Keratinocyte (primary cell): ENCODE measurements around the gene DNAJB13. TPM values are rescaled to one million over a fixed set of nuclear protein-coding genes. Genes with fewer than 3 reads are reported as not detected.

Experiments
- DNase-seq: peaks from one replicate; pipeline ENCODE4 v3.0.0-alpha.2; 2011; ENCODE audit warnings: low read depth, missing footprints, low spot score
- FAIRE-seq: peaks from 2 replicates; lab custom pipeline; 2011; peaks lifted over from hg19 to GRCh38; lab: Jason Lieb, UNC
- H2AFZ ChIP-seq: 2 replicates; pipeline ENCODE4 v1.6.0; 2012; ENCODE audit warnings: low read length, control low read depth, inconsistent platforms; ENCODE audit not compliant: control insufficient read depth
- H3K27ac ChIP-seq: 2 replicates; pipeline ENCODE4 v1.5.1; 2011; ENCODE audit warnings: low read length; ENCODE audit not compliant: control insufficient read depth, insufficient read depth
- H3K27me3 ChIP-seq: 3 replicates; pipeline ENCODE4 v1.6.0; 2011; ENCODE audit warnings: low read length; ENCODE audit not compliant: control insufficient read depth, insufficient read depth; ENCODE audit errors: extremely low read depth
- H3K36me3 ChIP-seq, 2 experiments: 2 replicates in 1 of 2; 3 replicates in 1 of 2; pipeline ENCODE4 v1.5.1; 2011; ENCODE audit warnings: low read length in 2 of 2, mild to moderate bottlenecking in 1 of 2; ENCODE audit not compliant: control insufficient read depth in 2 of 2, insufficient read depth in 2 of 2; ENCODE audit errors: extremely low read depth in 1 of 2
- H3K4me1 ChIP-seq: 3 replicates; pipeline ENCODE4 v1.5.1; 2011; ENCODE audit warnings: low read length; ENCODE audit not compliant: control insufficient read depth, insufficient read depth; ENCODE audit errors: extremely low read depth
- H3K4me2 ChIP-seq: 3 replicates; pipeline ENCODE4 v1.6.0; 2011; ENCODE audit warnings: low read depth, low read length; ENCODE audit not compliant: control insufficient read depth, insufficient read depth; ENCODE audit errors: extremely low read depth
- H3K4me3 ChIP-seq, 3 experiments: fragments of 200-600 bp in 1 of 3; sonication (generic) in 1 of 3; 2 replicates in 2 of 3; 3 replicates in 1 of 3; pipeline ENCODE4 v1.5.1; 2011 to 2016; ENCODE audit warnings: low read length in 3 of 3, mild to moderate bottlenecking in 3 of 3, control low read depth in 2 of 3, inconsistent platforms in 1 of 3, low read depth in 1 of 3, mixed read lengths in 1 of 3, mixed run types in 1 of 3, moderate library complexity in 1 of 3; ENCODE audit not compliant: control insufficient read depth in 2 of 3, insufficient read depth in 2 of 3; ENCODE audit errors: extremely low read depth in 1 of 3
- H3K79me2 ChIP-seq: 2 replicates; pipeline ENCODE4 v1.6.0; 2012; ENCODE audit warnings: low read length; ENCODE audit not compliant: control insufficient read depth, insufficient read depth
- H3K9ac ChIP-seq: 3 replicates; pipeline ENCODE4 v1.6.0; 2011; ENCODE audit warnings: low read length; ENCODE audit not compliant: control insufficient read depth, insufficient read depth; ENCODE audit errors: extremely low read depth
- H3K9me1 ChIP-seq: 3 replicates; pipeline ENCODE4 v1.6.0; 2011; ENCODE audit warnings: low read length; ENCODE audit not compliant: control insufficient read depth, insufficient read depth; ENCODE audit errors: extremely low read depth
- H3K9me3 ChIP-seq: 2 replicates; pipeline ENCODE4 v1.5.1; 2012; ENCODE audit warnings: low read depth, low read length; ENCODE audit not compliant: control insufficient read depth
- H4K20me1 ChIP-seq: 3 replicates; pipeline ENCODE4 v1.6.0; 2011; ENCODE audit warnings: low read length; ENCODE audit not compliant: control insufficient read depth, insufficient read depth; ENCODE audit errors: extremely low read depth
- EZH2 ChIP-seq: IDR thresholded peaks from one replicate; pipeline ENCODE4 v1.6.1; 2012; ENCODE audit warnings: inconsistent platforms, mild to moderate bottlenecking, low read length, moderate library complexity
- dilution Hi-C: fragments of 300-500 bp; cut with MboI; formaldehyde crosslinking; loops from one replicate; pipeline ENCODE4 v1.7.0; 2020; ENCODE audit warnings: low sequenced_read_pairs; ENCODE audit not compliant: extremely low pct_ligation_motif_present
- polyA plus RNA-seq, 5 experiments: library from polyadenylated mRNA; depleted of rRNA in 3 of 5; stranded (reverse) in 3 of 5; stranded (forward) in 1 of 5; unstranded in 1 of 5; fragments of >200 nt; gene quantifications; 1 replicate in 1 of 5; 2 replicates in 3 of 5; 3 replicates in 1 of 5; pipeline versions ENCODE4 v1.2.1 to v1.2.3, GENCODE V29; 2011 to 2012; ENCODE audit warnings: missing spikeins in 2 of 5, low read depth in 1 of 5, low replicate concordance in 1 of 5
- TF ChIP-seq, protein P1 (sequence below), 3 experiments: IDR thresholded peaks in 1 of 3; conservative IDR thresholded peaks in 1 of 3; optimal IDR thresholded peaks in 1 of 3; 2 replicates in 2 of 3; 3 replicates in 1 of 3; pipeline versions ENCODE3 to v1.5.1; 2011; ENCODE audit warnings: low read length in 3 of 3, mild to moderate bottlenecking in 3 of 3, moderate library complexity in 2 of 3, control low read depth in 1 of 3, inconsistent platforms in 1 of 3; ENCODE audit not compliant: insufficient read depth in 2 of 3; ENCODE audit errors: extremely low read depth in 1 of 3

DNAJB13 gene
- polyA plus RNA-seq, 1 donor (not counting 4 experiments of a cell fraction or from before 2014, with no cell fraction given), result 0.09 TPM

DNA sequence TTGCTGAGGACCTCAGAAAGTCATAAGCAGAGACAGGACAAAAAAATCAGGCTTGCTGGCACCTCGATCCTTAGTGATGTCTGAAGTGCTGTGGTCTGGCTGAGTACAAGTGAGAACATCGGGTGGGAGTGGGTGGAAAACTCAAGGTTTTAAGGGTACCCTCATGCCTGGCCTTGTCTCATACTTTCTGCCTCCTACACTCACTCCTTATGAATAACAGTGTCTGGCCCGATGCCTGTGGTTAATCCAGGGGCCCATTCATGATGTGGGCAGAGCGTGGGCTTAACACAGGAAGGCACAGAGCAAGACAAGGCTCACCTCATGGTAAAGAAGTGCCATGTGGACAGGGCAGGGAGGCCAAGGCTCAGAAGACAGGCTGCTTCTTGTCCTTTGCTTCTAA lies 69.0 kb downstream of the DNAJB13 start:
- no peak overlapping the region for H3K4me2 ChIP-seq
- no peak overlapping the region for H3K9ac ChIP-seq
- peaks cover 0 to 5% of the 10 kb centered on the region in 2 experiments for H3K36me3 ChIP-seq
- no peak overlapping the region for H2AFZ ChIP-seq
- H4K20me1 ChIP-seq, result peaks cover 2% of the 10 kb centered on the region
- dilution Hi-C loops, result no loop called here
- H3K9me3 ChIP-seq, result no peaks in the 10 kb centered on the region
- H3K27me3 ChIP-seq, result no peaks in the 10 kb centered on the region
- no peak for DNase-seq
- TF ChIP-seq, protein P1, sequence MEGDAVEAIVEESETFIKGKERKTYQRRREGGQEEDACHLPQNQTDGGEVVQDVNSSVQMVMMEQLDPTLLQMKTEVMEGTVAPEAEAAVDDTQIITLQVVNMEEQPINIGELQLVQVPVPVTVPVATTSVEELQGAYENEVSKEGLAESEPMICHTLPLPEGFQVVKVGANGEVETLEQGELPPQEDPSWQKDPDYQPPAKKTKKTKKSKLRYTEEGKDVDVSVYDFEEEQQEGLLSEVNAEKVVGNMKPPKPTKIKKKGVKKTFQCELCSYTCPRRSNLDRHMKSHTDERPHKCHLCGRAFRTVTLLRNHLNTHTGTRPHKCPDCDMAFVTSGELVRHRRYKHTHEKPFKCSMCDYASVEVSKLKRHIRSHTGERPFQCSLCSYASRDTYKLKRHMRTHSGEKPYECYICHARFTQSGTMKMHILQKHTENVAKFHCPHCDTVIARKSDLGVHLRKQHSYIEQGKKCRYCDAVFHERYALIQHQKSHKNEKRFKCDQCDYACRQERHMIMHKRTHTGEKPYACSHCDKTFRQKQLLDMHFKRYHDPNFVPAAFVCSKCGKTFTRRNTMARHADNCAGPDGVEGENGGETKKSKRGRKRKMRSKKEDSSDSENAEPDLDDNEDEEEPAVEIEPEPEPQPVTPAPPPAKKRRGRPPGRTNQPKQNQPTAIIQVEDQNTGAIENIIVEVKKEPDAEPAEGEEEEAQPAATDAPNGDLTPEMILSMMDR (optimal IDR thresholded peaks at IDR 0.05 in 1 of 3, IDR thresholded peaks at IDR 0.05 in 1 of 3, conservative IDR thresholded peaks at IDR 0.05 in 1 of 3; ENCODE audit: extremely low read depth in 1 of 3, insufficient read depth in 2 of 3, low read length in 3 of 3), result no peak
- no peak for TF ChIP-seq EZH2
- H3K27ac ChIP-seq, result no peak overlapping the region
- H3K9me1 ChIP-seq, result no peaks in the 10 kb centered on the region
- H3K79me2 ChIP-seq, result no peaks in the 10 kb centered on the region
- no peak for FAIRE-seq
- H3K4me3 ChIP-seq, result no peak overlapping the region
- no peaks in the 10 kb centered on the region for H3K4me1 ChIP-seq

Other genes with a start within 250 kb of the DNAJB13 start
- 99.9 to 143 TPM (median 142 TPM) in 3 replicates for gene RAB6A, start 190.0 kb upstream of the DNAJB13 start, polyA plus RNA-seq
- 46.3 to 72.2 TPM (median 53.0 TPM) in 3 replicates for gene MRPL48, start 163.2 kb upstream of the DNAJB13 start, polyA plus RNA-seq
- 81.2 to 97.0 TPM (median 82.2 TPM) in 3 replicates for gene COA4, start 74.2 kb upstream of the DNAJB13 start, polyA plus RNA-seq
- gene PAAF1, start 74.0 kb upstream of the DNAJB13 start, polyA plus RNA-seq, result 14.1 to 23.3 TPM (median 19.1 TPM) in 3 replicates
- gene UCP2, start 31.8 kb downstream of the DNAJB13 start, polyA plus RNA-seq, result 1.1 to 2.5 TPM (median 2.3 TPM) in 3 replicates
- 0.18 to 0.70 TPM (median 0.52 TPM) in 3 replicates for gene UCP3, start 58.1 kb downstream of the DNAJB13 start, polyA plus RNA-seq
- gene C2CD3, start 220.0 kb downstream of the DNAJB13 start, polyA plus RNA-seq, result 6.7 to 9.8 TPM (median 9.3 TPM) in 3 replicates
- gene PPME1, start 220.3 kb downstream of the DNAJB13 start, polyA plus RNA-seq, result 31.7 to 55.6 TPM (median 34.0 TPM) in 3 replicates